Activated T-cell treated with anti-CD3 and anti-CD28 coated beads, Interleukin-2, amount 50 U/mL, for 1 hour (primary cell): ENCODE results near the gene KMT2D.

Experiments
- DNase-seq: peaks from one replicate; pipeline ENCODE4 v3.0.0-alpha.2; 2020

Gene KMT2D

DNA sequence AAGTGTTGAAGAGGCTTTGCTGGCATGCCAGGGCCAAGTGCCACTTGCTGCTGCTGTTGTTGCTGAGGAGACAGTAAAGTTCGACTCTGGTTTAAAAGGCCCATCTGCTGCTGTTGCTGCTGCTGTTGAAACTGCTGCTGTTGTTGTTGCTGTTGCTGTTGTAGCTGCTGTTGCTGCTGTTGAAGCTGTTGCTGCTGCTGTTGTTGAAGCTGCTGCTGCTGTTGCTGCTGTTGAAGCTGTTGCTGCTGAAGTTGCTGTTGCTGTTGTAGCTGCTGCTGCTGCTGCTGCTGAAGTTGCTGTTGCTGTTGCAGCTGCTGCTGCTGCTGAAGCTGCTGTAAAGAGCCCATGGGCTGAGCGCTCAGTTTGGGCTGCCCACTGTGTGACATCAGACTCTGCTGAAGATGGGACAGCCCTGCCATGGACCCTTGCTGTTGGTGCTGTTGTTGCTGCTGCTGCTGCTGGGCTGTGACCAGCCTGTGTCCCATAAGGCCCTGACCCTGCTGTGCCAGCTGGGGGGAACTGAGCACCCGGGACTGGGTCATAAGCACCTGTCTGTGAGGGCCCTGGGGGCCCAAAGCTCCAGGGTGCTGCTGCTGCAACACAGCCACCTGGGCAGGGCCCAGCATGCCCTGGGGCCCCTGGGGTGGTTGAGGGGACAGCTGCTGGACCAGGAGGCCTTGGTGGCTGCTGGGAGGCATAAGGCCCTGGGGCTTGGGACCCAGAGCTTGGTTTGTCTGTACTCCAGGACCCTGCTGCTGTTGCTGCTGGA lies 27.7 kb downstream of the KMT2D start:
- DNase-seq, result no peak

DNA sequence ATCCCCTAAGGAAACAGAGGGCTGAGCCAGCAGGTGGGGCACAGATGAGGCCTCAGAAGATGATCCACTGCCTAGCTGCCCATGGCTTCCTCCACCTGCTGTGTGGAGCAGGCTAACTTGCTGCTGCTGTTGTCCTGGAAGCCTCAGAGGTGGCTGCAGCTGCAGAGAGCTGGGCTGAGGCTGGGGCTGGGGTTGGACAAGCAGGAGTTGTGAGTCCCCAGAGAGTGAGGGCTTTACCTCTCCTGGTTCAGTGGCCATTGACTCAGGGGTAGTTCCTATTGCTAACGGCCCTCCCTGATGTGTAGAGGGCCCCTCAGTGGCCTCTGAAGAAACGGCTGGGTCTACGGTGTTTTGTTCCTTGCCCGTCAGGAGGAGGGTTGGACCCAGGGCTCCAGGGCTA lies 28.3 kb downstream of the KMT2D start:
- DNase-seq, result no peak

DNA sequence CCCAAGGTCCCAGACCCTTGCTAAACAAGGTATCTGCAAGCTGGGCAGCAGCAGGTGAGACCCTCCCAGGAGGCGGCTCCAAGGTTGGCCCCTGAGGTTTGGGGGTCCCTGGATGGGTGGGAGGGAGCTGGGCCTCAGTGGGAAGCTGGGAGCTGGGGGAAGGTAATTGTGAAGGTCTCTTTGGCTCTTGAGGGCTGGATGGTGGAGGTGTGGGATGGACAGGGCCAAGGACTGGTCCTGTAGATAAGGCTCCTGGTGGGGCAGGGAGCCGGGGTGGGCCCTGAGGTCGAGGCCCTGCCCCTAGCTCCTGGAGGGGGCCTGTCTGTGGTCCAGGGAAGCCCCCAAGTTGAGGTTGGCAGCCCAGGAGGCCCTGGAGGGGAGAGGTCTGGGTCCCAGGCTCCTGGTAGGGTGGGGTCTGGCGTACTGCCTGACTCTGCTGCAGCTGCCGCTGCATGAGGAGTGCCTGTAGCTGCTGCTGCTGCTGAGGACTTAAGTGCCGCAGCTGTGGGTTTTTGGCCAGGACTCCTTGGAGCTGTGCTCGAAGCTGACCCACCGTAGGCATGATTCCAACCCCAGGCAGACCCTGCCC lies 28.9 kb downstream of the KMT2D start:
- no peak for DNase-seq

DNA sequence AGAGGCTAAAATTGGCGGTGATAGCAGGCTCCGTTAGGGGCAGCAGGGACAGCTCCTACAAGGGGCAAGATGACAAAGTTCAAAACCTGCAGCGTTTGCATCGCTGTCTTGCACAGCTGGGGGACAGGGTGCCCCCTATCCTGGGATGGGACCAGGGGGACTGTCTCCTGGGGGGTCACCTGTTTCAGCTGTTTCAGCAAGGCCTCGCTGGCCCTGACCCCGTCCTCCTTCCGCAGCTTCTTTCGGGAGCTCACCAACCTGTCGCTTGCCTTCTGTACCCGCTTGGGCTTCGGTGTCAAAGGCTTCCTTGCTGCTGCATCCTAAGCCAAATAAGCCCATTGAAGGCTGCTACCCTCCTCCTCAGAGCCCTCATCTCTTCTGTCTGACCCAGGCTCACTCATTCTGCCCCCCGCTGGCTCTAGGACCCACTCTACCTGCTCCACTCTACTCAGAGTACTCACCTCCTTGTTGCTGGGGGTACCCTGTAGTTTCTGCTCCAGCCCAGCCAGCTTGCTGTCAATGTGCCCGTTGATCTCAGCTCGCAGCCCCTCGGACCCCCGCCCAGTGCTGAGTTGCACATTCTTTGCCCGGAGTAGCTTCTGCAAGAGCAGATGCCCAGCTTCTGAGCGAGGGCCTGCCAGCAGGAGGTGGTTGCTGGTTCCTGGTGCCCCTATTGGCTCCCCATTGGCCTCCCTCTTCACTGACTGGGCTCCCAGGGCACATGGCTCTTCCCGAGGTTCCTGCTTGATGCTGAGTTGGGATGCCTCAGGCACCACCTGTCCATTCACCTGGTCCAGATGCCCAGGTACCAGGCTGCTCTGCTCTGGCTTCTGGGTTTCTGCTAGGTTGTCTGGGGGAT lies 29.7 kb downstream of the KMT2D start:
- DNase-seq, result no peak

DNA sequence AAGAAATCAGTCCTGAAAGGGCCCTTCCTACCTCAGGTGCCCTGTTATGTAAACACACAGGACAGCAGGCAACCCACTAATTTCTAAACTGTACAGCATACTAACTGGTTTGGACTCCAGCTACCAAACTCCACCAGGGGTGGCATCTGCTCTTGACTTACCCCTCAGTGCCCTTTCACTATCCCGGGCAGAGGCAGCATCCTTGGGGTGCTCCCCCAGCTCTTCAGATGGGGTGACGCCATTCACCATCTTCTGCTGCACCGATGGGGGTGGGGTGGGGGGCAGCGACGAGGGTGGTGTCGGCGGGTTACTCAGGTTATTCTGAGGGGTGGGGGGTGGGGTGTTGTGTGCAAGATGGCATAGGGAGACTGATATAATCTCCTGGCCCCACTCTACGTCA lies 30.5 kb downstream of the KMT2D start:
- no peak for DNase-seq

DNA sequence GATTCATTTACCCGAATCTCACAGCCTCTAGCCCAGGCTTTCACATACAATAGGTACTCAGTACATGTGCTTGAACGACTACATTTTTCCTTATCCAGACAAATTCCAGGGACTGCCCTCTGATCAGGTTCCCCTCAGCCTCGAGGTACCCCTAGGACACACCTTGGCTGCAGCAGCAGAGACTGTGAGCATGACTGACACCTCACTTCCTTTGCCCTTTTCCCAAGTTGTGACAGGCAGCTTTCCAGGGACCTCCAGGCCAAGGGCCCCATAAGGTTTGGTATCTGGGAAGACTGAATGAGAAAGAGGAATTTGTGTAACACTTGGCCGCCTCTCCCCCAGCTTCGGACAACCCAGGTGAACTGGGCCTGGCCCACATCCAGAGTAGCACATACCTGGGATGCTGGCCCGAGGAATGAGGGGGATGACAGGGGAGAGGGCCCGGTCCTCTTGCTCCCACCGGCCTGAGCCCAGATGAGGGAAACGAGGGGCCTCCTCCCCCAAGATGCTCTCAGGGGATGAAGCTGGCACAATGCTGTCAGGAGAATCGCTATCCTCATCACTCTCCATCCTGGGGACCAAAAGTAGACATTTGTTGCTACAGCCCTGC lies 31.8 kb downstream of the KMT2D start:
- no peak for DNase-seq

DNA sequence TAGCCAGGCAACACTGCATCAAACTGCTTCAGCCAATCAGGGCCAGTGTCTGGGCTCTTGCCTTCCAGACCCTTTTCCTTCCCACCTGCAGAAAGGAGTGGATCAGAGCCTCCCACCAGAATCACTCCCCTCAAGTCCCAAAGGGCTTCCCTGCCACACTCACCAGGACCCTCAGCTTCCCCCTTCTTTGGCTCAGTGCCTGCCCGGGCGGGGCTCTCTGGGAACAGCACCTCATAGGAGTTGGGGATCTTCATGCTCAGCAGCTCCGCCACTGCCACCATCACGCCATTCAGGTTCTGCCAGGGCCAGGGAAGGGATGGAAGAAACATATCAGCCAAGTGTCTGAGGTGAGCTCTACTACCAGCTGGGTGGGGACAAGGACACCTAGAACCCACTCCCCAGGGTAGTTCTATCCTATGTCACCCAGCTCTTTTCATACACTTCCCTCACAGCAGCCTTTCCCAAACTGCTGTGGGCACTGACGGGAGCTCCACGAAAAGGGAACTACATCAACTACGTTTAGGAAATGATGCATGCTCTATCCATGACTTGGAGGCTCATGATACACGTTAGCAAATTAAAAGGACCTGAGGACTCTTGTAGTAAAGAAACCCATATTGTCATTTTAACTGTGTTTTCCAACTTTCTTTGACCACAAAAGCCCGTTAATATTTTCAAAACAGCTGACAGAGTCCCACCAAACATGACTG lies 32.6 kb downstream of the KMT2D start:
- no peak for DNase-seq

DNA sequence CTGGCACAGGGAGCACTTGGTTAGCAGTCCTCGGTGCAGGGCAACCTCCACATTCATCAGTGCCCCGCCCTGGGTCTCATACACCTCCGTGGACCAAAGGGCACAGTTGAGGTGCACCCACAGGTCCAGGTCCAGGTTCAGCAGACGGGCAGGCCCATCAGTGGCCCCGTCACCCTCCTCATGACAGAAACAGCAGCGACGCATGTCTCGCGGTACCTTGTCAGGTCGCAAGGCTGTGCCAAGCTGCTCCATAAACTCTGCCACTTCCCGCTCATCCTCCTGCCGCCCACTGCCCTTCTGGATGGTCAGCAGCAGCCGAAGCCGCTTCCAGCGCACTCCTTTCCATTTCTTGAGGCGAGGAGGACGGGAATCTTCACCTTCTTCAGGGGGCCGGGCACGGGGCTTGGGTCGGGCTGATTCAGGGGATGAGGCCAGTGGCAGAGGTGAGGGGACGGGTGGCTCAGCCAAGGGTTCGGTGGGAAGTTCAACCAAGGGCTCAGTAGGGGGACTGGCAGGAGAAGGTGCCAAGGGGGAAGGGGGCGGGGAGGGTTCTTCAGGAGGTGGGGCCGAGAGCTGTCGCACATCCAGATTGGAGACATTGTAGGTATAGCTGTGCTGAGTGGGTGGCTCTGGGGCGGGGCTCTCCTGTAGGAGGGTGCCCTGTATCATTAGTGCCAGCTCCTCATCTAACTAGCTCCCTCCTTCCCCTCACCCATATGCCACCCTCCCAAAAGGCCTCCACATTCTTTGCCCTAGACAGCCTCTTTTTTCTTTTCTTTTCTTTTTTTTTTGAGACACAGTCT lies 33.7 kb downstream of the KMT2D start:
- no peak for DNase-seq

DNA sequence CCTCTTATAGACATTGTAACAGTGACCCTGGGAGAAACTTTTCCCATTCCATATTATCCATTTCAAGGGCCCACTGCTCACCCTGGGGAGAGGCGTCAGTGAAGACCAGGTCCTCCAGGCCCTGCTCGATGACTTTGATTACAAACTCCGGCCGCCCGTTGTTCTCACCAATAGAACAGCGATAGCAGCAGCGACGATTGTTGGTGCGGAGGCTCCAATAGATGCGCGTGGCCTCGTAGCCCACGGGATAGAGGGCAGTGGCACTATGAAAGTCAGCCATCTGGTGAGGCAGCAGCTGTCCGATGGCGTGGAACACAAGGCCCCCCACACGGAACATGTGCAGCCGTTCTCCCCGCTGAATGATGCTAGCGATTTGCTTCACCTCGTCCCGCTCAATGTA lies 34.5 kb downstream of the KMT2D start:
- no peak for DNase-seq

DNA sequence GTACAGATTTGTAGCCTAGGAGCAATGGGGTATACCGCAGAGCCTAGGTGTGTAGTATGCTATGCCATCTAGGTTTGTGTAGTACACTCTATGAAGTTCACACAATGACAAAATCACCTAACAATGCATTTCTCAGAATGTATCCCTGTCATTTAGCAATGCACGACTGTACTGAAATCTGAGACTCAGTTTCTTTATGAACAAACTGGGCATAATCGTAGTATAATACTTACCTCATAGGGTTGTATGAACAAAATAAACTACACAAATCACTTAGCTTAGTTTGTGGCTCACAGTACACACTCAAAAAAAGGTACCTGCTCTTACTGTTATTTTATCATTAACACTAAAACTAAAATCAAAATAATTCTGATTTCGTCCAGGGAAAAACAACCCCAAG lies 35.1 kb downstream of the KMT2D start:
- no peak for DNase-seq

DNA sequence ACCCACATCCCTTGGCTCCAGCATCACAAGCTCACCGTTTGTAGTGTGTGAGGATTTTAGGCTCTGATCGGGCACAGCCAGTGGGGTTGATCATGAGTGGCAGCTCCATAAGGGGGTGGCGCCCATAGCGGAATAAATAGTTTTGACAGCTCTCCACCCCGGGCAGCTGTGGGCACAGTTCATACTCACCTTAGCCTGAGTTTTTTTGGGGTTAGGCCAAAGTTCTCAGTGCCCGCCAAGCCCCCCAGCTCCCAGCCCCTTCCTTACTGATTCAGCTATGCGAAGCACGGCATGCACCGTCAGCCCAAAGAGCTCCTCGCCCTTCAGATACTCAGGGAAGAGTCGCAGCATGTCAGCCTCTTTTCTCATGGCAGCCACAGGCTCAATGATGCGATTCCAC lies 36.1 kb downstream of the KMT2D start:
- no peak for DNase-seq

DNA sequence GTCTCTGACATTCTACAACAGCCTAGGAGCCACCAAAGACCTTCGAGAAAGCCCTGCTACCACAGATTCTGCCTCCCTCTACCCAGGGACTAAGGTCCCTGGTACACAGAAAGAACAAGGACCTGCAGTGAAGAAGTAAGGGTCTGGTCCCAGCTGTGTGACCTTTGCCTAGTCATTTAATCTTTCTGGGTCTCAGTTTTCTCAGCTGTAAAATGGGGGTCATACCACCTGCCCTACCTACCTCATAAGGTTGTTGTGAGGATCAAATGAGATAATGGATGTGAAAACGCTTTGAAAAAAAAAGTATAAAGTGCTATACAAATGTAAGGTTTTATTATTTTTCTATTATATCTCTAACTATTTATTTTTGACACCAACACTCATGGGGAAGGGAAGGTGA lies 36.8 kb downstream of the KMT2D start:
- DNase-seq, result no peak

DNA sequence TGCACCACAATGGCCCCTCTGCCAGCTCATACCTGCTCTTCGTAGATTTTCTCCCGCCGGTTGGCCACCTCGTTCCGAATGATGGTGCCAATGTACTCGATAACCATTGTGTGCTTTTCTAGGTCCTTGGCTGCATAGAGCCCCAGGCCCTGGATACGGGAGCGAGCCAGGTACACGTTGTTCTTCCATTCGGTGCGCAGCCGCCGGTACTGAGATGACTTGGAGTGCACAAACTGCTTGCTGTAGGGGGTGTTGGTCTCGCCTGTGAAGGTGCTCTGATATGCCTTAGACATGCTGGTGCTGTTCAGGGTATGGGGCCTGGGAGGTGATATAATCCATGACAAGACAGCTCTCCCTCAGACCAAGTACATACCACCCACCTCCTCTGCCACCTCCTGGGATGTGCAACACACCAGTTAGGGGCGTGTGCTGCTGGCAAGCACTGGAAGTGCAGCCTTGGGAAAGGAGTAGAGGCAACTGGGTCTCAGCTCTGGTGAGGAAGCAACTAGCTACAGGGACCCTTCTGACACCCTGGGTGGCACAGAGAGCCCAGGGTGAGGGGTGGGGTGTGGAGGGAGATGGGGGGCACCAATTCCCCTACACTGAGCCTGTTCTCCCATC lies 37.9 kb downstream of the KMT2D start:
- DNase-seq, result no peak

DNA sequence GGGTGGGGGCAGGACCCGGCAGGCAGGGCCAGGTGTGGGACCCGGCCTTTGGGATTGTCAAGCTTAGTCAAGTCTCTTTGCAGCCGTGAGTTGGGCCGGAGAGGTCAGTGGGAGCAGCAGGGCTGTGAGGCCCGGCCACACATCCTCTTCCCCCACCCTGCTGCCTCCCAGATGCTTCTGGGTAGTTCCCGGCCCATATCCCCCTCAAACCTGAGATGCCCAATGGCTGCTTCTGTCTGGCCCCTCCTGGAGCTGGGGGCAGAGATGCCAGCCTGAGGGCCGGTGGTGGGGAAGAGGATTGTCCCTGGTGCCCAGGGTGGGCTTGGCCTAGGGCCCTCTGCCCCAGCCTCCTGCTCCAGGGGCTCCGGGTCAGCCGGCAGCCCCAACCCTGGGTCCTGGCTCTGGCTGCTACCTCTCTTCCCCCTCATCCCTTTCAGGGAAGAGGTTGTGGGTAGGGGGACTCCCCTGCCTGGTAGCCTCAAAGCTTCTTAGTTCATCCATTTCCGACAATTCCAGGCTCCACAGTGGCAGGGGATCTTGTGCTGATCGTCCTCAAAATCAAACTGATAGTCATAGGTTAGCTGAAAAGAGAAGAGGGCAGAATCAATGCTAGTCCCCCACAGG lies 39.2 kb downstream of the KMT2D start:
- DNase-seq, result peak; percentile 16

DNA sequence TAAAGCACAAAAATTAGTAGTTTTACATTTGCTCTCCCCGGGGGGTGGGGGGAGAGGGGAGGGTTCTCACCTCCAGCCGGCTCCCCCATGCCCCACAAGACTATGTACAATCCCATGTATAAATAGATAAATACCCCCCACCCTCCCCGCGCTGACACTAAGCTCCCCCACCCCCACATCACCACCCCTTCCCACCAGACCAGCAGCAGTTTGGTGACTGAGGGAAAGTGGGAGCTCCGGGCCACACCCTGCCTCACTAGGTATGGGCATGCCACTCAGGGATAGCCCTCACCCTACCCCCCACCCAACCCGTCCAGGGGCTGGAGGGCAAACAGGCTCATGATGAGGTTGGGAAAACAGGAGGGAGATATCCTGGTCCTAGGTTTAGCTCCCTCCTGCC lies 40.2 kb downstream of the KMT2D start:
- DNase-seq, result peak; percentile 16

DNA sequence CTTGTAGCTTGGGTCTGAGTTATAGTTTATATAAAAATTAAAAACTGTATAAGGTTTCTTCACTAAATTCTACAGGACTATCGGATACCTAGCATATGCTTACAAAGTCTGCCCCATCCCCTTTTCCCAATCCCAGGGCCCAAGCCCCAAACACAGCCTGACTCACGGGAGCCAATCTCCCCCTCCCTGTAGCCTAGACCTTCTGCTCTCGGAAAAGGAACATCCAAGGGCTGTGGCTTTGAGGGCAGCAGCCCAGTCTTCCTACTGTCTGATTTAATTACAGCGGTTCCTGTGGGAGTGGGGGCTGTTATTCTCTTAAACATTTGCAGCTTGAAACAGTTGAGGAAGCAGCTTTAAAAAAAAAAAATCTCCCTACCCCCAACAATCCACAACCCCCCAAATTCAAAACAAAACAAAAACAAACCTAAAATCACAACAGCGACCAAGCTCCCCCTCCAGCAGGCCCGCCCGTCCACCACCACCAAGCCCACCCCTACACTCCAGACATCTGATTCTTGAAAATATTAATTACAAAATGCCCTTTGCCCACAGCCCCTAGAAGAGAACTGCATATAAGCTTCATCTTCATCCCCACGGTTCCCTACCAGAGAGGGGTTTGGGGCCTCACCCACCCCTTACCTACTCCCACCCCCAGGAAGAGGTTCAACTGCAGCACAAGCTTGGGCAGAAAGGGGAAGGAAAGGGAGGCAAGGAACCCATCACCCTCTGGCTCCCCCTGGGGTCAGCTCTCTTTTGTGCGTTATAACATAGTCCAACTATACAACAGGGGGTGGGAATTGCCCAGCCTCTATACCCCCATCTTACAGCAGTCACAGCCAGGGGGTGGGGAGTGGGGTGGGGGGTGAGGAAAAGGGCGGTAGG lies 40.9 kb downstream of the KMT2D start:
- DNase-seq, result peak; percentile 57

DNA sequence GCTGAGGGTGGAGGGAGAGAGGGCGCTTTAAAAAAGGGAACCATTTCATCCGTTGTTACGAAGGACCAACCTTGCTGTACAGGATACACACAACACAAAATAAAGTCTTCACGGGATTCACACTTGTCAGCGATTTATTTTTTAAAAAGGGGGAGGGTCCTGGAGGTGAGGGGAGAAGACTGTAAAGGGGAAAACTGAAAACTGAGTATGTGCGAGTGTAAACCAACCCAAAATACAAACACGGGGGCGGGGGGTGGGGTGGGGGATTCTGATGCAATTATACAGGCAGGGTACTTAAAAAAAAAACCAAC lies 41.5 kb downstream of the KMT2D start:
- no peak for DNase-seq

DNA sequence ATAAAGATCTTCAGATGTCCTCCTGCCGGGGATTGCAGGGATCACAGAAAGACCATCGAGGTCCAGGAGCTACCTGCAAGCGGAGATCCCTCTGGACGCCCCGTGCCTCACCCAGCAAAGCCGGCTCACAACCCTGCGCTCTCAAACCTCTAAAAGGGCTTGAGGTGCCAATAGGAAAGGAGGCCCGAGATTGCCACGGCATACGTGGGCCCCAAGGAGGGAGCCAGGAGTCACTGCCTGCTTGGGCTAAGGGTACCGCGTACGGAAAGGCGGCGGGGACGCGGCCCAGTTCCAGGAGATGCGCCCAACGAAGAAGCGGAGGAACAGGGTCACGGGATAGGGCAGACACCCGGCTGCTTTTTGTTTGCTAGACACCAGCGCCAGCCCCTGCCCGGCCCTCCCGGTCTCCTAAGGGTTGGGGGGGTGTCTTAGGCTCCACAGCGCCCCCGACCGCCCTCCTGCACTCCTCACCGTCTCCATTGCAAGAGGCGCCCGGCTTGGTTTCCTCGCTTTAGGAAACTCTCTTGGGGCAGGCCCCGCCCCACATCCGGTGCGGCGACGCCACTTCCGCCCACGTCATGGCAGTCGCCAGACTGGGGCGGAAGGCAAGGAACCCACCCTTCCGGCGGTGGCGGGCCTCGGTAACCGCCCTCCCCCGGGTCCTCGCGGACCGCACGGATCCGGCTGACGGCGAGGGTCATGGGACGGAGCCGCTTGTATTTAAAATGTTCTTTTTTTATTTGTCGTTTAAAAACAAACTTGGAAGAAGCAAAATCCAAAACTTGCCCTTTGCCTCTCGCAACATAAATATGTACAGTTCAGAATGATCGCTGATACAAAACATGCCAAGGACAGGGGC lies 42.1 kb downstream of the KMT2D start, which contains the start of gene PRKAG1:
PRKAG1 (minus strand) TSS at position 516 of the 859 bp plus-strand sequence; CDS start at position 480, 36 bp downstream.
- DNase-seq, result peak; percentile 97

DNA sequence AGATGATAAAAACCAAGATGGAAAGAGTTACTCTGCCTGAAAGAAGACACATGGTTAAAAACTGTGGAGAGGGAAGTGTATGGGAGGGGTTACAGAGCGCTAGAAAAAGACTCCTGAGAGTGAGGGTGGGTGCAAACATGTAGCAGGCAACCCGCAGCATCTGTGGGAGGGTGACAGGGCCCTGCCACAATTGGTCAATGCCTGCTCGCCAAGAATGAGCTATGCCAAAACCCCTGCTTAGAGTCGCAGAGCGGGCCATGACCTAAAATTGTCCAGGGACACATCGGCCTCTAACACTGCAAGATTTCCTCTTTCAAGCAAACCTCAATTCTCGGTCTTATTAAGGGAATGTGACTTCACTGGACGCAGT lies 42.7 kb downstream of the KMT2D start:
- DNase-seq, result no peak
